GM21786 (cell line): ENCODE measurements around the gene PTPRT.

Experiments
- ATAC-seq: cut with Tn5 transposase; IDR thresholded peaks from one replicate; pipeline ENCODE4 v1.9.1; 2021; ENCODE audit not compliant: unreplicated experiment

Gene PTPRT

DNA sequence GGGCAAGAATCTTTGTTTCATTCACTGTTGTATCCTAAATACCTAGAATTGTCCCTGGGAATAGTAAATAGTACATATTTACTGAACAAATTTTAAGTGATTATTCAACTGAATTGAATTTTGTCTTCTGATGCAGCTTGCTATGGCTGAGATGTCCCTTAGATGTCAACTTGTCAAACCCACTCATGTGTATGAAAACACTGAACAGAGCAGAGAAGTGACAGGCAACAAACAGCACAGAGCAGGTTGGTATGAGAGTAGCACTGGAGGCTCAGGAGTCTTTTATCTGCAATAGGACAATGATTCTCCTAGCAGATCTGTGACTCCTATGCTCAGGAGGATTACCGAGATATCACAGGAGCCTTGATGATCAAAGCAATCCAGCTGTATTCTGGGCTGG lies 1031.4 kb downstream of the PTPRT start:
- no peak for ATAC-seq

DNA sequence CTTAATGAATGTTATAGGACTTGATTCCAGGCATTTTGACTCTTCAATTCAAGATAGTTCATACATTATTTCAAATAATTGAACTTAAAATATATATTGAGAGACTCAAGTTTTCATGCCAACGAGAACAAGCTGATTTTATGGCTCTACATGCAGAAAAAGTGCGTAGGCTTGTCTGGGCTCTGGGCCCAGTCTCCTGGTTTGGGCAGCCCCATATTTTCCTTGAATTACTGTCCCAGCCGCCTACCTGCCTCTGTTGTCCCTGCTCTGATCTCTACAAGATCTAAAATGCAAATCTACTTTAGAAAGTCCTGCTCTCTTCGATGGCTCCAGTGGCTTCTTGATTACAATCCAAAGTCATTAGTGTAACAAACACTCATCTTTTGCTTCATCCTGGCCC lies 1034.1 kb downstream of the PTPRT start:
- no peak for ATAC-seq

DNA sequence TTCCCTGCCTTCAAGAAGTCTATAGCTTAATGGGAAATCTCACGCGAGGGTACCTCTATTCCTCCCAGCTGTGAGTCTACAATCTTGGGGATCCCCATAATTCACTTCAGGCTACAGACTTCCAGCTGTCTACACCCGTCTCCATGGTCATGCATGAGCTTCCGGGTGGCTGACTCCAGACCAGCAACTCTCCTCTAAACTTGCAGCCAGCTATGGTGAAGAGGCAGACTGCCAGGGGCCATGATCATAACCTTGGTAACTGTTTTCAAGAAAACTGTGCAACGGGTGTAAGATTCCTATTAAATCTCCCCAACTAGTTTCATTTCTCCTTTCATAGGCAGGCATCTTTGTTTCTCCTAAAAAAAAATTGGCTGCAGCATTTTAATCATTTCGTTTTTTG lies 1037.1 kb downstream of the PTPRT start:
- ATAC-seq, result no peak

DNA sequence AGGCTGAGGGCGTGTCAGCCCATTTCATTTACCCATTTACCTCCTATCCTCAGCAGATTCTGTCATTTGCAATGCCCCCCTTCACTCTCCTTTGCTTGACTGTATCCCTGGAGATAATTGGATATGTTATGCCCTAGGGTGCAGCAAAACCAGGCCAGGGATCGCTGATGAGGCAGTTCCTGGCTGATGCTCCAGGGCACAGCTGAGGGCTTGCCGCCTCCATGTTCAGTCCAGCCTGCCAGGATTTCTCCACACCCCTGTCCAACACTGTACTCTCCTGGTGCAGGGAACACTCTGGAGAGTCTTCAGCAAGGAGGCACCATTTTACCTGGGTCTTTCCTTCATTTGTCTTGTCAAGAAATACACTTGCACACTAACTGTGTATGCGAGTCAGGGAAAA lies 1039.5 kb downstream of the PTPRT start:
- ATAC-seq, result no peak

DNA sequence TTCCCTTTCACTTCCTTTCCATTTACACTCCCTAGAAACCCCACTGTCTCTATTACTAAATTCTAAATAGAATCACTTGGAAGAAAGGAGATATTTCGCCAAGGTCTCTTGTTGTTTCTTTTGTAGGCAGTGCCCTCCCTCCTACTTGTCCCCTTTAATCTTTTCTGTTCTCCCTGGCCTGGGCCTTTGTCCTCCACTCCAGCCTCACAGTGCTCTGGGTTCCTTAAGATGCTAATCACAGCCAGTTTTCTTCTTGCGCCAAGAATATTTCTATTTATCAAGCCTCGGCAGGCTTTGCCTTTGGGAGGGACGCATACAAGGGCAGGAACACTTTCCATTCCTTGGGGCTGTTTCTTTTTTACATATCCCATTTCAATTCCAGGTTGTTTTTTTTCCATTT lies 1051.0 kb downstream of the PTPRT start:
- ATAC-seq, result no peak

DNA sequence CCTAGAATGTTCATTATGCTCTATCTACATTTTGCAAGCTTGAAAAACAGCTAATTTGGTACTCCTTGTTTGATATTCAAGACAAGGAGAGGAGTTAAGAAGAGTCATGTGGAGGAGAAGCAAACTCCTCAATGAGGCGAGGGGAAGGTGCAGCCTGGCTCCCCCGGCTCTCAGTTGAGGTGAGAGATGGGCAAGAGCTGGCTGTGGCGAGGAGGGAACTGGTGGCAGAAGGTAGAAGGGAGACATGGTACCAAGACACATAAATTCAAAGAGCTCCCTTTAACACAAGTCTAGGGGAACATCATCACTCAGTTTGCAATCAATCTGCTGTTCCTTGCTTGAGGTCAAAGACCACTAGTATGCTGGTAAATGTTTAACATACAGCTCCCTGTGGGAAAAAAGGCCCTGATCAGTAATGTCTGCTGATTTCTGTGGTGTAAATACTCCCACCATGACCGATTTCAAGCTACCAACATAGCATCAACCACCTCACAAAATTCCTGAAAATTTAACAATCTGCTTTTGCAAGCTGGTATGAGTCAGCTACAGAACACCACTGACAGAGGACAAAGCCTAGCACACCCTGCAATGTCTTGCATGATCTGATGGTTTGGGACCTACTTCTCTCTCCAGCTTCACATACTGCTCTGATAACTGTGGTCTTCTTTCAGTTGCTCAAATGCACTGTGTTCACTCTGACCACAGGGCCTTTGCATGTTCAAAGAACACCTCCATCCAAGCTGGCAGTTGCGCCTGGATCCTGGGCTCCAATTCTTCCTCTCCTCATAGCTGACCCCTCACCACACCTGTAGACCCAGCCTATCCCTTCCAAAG lies 1055.2 kb downstream of the PTPRT start:
- no peak for ATAC-seq

DNA sequence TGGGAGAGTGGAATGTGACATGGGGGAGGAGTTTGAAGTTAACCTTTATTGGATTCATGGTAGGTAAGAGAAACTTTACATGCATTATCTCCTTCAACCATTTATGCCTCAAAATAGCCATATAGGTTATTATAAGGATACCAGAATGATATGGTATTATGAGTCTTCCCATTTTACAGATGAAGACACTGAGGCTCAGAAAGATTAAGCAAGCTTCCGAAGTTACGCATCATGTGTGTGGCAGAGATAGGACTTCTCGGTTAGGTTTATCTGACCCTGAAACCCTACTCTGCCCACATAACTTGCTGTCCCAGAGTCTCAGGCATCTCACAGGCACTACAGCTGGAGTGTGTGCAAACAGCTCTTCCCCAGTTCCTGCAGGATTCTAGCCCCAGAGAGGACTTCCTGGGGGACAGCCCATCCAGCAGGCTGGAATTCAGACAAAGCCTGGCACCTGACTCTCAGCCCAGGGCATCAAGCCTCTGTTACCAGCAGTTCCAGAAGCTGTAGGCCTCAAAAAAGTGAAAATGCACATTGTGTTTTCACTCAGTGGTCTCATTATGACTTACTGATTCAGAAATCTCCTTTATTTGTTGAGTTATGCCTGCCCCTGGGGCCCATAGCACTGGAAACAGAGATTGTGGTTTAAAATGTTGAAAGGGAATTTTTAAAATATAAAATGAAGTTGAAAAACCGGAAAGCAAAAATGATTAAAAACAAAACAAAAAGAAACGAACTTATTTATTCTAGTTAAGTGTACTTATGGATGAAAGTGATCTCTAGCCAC lies 1058.7 kb downstream of the PTPRT start:
- ATAC-seq, result no peak

DNA sequence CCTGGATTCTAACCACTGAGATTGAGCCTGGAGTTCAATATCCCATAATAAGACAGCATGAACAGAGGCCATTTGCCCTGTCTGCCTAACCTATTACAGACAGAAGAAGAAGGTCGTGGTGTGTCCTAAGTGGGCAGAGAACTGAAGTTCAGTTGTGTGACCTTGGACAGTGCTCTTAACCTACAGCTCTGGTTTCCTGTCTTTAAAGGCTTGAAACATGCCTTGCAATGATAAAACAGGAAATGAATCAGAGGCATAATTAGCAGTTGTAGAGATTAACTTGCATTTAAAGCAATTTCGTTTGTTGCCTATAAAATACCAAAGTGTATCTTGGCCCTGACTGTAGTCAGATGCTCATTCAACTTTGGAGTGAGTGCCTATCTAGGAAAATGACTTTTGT lies 1064.3 kb downstream of the PTPRT start:
- ATAC-seq, result no peak

DNA sequence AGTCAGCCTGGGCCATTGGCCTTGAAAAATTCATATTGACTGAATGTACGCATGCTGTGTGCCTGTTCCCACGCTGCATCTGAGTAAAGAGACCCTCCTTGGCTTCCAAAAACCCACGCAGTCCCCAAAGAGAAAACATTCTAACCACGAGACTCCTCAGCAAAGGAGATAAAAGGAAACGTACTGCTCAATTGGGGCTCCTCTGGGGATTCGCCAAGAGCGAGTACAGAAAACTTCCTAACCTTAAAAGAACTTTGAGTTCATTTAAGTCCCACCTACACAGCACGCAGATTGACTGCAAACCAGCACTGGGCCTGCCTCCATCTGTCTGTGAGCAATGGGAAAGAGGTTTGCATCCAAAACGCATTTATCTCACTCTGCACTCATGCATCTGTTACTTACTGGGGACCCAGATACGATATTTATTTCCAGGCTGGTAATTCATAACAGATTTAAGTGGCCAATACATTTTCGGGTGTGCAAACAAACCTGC lies 1065.7 kb downstream of the PTPRT start:
- no peak for ATAC-seq

DNA sequence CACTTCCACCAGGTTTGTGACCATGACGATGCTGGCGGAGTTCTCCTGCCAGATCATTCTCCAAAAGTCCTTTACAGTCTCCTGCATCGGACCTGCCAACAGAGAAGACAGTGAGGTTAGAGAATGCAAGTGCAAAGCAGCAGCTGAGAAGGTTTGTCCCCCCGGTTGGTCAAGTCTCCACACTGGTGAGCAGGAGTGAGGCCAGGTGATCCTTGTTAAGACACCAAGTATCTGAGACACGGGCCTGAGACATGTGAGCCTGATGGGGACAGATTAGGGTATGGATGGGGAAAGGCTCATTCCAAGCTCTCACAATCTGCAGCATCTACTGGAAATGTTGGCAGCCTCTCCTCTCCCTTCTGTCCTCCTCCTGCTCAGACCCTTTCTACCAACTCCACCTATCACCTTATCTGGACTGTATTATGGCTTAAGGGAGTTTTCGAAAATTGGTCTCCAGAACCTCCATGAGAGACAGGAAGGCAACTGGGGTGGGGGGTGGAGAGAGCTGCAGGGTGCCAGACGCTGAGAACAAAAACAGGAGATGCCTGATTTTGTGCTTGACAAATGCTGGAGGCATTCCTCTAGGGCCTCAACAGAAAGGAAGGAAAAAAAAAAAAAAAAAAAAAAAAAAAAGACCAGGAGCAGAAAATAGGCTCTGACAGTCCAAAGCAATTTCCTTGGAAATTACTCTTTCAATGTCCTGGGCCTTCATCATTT lies 1071.1 kb downstream of the PTPRT start:
- no peak for ATAC-seq

DNA sequence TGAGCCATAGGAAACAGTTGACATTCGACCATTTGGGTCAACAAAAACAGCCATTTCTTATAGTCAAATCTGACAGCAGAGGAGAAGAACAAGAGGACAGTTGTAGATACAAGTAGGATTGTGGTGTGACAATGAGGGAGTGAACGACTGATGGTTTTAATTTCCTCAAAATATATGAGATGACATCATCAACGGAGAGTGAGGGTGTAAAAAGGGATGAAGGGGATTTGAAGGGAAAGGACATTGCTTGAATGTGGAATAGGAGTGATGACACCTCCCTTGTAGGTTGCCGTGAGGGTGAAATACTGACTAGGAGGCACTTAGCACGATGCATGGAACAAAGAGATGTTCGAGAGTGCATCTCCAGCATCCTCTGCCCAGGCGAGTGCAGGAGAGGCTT lies 1071.7 kb downstream of the PTPRT start:
- ATAC-seq, result no peak

DNA sequence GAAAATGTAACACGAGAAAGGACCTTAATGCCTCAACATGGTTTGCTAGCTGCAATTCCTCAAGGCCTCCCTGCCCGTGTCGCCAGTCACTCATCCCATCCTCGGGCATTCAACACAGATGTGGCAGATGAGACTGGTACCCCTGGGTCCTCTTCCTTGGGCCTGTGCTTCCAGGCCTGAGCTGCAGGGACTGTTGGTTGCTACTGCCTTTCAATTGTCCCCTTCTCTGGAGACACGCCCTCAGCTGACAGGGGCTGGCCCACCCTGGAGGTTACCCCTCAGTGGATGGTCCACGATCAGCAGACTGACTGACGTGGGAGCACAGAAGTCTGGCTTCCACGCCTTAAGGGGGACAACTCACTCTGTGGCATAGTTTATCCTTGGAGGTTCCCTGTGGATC lies 1076.5 kb downstream of the PTPRT start:
- ATAC-seq, result no peak

DNA sequence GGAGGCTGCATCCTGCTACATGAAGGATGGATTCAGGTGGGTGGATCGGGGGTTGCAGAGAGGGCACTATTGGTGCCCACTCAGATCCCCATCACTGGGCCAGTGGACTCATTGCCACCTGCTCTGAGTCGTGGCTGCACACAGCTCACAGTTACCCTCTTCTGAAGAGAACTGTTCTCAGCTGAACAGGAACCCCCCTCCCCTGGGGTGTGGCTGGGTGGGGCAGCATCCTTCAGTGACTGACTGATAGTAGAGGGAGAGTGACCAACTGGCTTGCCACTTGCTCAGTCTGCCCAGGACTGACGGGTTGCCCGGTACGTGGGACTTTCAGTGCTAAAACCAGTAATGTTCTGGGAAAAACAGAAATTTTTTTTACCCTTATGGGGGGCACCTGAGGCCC lies 1077.5 kb downstream of the PTPRT start:
- ATAC-seq, result no peak

DNA sequence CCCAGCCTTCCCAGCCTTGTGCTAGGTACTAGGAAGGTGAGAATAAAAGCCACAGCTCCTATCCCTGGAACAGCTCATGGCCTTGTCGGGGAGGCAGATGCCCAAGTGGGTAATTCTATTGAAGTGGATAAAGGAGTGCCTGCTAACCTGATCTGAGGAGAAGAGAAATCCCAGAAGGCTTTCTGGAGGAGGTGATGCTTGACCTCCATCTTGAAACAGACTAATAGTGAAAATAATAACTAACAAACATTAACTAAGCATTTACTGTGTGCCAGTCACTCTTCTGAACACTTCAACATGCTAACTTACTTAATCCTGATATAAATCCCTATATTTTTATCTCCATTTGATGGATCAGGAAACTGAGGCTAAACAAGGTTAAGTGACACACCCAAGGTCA lies 1078.4 kb downstream of the PTPRT start:
- ATAC-seq, result no peak

DNA sequence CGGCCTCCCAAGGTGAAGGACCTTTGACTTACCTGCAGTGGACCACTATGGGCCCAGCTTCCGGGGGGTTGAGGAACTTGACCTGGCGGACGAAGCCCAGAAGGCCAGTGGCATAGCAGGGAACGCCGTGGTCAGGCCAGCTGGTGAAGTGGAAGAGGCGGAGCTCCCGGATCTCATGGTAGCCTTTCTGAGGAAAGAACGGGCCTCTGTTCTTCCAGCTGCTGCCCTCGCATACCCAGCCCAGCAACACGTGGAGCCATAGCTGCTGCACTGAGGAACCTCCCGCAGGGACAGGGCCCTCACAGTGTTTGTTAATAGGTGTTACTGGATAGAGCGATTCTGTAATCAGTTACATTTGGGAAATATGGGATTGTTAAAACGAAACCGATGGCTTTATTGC lies 1079.4 kb downstream of the PTPRT start:
- no peak for ATAC-seq

DNA sequence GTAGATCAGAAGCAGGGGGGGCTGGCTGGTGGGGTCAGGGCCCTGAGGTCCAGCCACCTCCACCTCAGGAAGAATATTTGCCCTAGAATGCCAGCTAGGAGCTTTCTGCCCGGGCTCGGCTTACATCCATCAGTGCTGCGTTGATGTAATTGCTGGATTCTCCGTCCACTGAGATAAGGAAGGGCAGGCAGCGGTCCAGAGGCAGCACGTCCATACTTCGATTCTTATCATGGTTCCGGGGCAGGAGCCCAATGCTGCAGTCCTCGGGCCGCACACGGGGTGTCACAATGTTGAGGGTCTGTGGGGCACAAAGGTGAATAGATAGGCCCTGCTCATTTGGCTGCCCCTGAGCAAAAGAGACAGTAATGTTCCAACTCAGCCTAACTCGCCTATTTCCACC lies 1087.7 kb downstream of the PTPRT start:
- ATAC-seq, result no peak

DNA sequence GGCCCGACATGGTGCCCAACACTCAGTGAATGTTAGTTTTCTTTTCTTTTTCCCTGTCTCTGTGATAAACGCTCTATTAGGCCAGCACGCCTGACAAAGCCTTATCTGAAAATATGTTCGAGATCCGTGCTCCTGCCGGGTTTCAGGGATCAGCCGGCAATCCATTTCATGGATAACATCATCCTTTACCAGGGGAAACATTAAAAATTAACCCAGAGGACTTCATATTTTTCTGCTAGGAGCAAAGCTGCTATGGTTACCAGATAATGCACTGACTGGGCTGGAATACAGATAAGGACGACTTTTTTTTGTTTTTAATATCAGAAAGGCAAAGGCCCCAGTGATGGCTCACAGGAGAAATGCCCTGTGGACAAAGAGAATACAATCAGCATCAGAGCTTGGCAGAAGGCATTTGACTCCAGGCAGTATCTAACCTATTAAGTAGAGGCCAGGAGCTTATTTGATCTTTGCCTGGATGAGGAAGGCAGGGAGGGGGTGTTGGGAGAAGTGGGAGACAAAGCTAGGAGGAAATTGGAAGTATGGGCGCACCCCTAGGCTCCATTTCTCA lies 1089.5 kb downstream of the PTPRT start:
- no peak for ATAC-seq

DNA sequence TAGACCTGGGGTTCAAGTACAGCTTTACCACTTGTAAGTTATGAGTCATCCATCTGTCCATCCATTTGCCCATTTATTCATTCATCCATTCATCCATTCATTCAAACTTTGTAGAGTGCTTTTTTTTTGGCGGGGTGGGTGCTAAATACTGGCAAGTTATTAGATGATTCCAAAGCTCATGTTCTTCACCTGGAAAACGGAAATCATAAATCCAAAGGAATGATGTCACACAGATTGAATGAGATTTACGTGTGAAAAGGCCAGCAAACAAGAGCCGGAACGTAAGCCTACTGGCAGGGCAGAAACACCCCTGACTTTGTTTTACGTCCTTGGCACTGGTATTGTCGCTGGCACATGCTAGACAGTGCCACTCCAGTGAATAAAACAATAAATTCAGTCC lies 1090.6 kb downstream of the PTPRT start:
- no peak for ATAC-seq

DNA sequence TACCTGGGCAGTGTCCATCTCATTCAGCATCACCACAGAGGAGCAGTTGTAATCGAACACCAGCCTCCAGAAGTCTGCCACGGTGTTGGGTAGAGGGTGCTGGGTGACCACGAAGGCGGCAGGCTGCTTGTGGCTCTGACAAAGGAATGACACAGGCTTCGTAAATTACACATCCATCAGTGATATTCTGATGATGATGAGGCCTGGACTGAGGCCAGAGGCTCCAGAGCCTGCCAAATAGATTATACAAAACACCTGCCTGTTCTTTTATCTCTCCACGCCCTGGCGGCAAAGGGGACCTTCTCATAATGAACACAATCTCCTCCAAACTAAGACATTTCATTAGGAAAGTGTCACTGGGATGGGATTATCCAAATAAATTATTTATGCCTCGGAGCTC lies 1091.3 kb downstream of the PTPRT start:
- no peak for ATAC-seq

DNA sequence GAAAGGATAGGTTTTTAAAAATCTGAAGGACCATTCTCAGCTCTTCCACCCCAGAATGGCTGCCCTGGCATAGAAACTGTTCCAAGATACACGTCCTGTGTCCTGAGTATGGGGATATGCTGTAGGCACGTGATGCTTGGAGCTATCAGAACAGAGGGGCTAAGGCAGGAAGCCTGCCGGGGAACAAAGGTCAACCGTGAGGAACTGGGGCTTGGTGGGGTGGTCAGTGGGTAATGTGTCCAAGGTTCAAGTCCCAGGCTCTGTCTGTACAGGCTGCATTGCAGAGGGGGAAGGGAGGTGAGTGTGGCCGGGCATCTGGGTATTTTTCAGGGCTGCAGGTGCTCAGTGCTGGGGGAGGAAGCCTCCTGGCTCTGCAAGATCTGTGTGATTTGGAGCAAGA lies 1092.0 kb downstream of the PTPRT start:
- no peak for ATAC-seq

DNA sequence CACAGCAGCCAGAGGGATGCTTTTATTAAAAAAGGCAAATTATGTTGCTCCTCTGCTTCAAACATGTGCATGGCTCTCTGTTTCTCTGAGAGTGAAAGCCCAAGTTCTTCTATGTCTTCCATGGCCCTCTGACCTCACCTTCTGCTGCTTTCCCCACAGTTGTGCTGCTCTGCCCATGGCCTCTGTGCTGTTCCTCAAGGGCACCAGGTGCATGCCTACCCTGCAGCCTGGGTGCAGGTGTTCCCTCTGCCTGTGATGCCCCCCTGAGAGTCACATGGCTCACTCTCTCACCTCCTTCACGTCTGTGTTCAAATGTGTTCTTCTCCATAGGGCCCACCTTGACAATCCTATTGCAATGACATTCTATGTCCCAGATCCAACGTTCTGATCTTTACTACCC lies 1094.5 kb downstream of the PTPRT start:
- ATAC-seq, result no peak
